ENCODE data around the gene NCOA1. TPM values are rescaled to one million over a fixed set of nuclear protein-coding genes. Genes with fewer than 3 reads are reported as not detected.

NCOA1 gene
- polyA plus RNA-seq, 3 donors: 7.3 to 30.2 (median 10.2) TPM

GRCh38 chr2:24740142-24740541, 249.1 kb downstream of the NCOA1 start:
- DNase-seq: no peak
- Mint-ChIP-seq H3K4me1 (no peaks in the 10 kb centered on the region), H3K27me3 (ENCODE audit: low read depth in 3 of 3) (no peaks in the 10 kb centered on the region), H3K4me3 (no peak overlapping the region), H3K9me3 (no peaks in the 10 kb centered on the region), H3K27ac (peak overlapping the region in 1 of 7 donors; percentile 10), H3K36me3 (peaks cover 47 to 49% of the 10 kb centered on the region in 2 donors)
- WGBS (ENCODE audit: insufficient coverage): no CpG with 5 or more reads among the region's 1 CpG
- Histone ChIP-seq H3K27me3 (ENCODE audit: control insufficient read depth in 2 of 2, insufficient read depth in 2 of 2, low read length in 2 of 2) (no peaks in the 10 kb centered on the region), H3K9me3 (replicated peaks in 1 of 2; ENCODE audit: control insufficient read depth in 1 of 2, insufficient read depth in 1 of 2, low read length in 2 of 2) (no peaks in the 10 kb centered on the region), H3K4me2 (replicated peaks; ENCODE audit: extremely low read depth, low read length, poor library complexity, severe bottlenecking) (no peak overlapping the region), H3K36me3 (replicated peaks in 1 of 2; ENCODE audit: control insufficient read depth in 1 of 2, insufficient read depth in 2 of 2, low read length in 2 of 2) (peaks cover 38 to 73% of the 10 kb centered on the region in 2 donors), H2AFZ (ENCODE audit: insufficient read depth, low read depth, low read length, poor library complexity, severe bottlenecking) (no peak overlapping the region), H3K27ac (ENCODE audit: low read depth in 1 of 2, low read length in 2 of 2) (no peak overlapping the region), H3K9ac (ENCODE audit: insufficient read depth, low read length, poor library complexity, severe bottlenecking) (no peak overlapping the region), H3K4me3 (replicated peaks in 1 of 3; ENCODE audit: low read depth in 2 of 3, low read length in 3 of 3) (no peak overlapping the region), H4K20me1 (ENCODE audit: insufficient read depth, low read length) (peaks cover 8% of the 10 kb centered on the region), H3K4me1 (ENCODE audit: control insufficient read depth in 1 of 2, insufficient read depth in 2 of 2, low read length in 2 of 2) (no peaks in the 10 kb centered on the region), H3K79me2 (ENCODE audit: insufficient read depth, low read length) (no peaks in the 10 kb centered on the region)
- TF ChIP-seq, protein P1, sequence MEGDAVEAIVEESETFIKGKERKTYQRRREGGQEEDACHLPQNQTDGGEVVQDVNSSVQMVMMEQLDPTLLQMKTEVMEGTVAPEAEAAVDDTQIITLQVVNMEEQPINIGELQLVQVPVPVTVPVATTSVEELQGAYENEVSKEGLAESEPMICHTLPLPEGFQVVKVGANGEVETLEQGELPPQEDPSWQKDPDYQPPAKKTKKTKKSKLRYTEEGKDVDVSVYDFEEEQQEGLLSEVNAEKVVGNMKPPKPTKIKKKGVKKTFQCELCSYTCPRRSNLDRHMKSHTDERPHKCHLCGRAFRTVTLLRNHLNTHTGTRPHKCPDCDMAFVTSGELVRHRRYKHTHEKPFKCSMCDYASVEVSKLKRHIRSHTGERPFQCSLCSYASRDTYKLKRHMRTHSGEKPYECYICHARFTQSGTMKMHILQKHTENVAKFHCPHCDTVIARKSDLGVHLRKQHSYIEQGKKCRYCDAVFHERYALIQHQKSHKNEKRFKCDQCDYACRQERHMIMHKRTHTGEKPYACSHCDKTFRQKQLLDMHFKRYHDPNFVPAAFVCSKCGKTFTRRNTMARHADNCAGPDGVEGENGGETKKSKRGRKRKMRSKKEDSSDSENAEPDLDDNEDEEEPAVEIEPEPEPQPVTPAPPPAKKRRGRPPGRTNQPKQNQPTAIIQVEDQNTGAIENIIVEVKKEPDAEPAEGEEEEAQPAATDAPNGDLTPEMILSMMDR (IDR thresholded peaks at IDR 0.05): no peak
- intact Hi-C loops (cut with micrococcal nuclease): no loop called here

GRCh38 chr2:24742730-24743129, 251.7 kb downstream of the NCOA1 start:
- no peak overlapping the region for H2AFZ ChIP-seq (ENCODE audit: insufficient read depth, low read depth, low read length, poor library complexity, severe bottlenecking)
- H3K36me3 ChIP-seq (replicated peaks in 1 of 2; ENCODE audit: control insufficient read depth in 1 of 2, insufficient read depth in 2 of 2, low read length in 2 of 2): peaks cover 48 to 84% of the 10 kb centered on the region in 2 donors
- H3K4me1 Mint-ChIP-seq: no peaks in the 10 kb centered on the region
- H3K9me3 ChIP-seq (replicated peaks in 1 of 2; ENCODE audit: control insufficient read depth in 1 of 2, insufficient read depth in 1 of 2, low read length in 2 of 2): no peaks in the 10 kb centered on the region
- no peaks in the 10 kb centered on the region for H3K4me1 ChIP-seq (ENCODE audit: control insufficient read depth in 1 of 2, insufficient read depth in 2 of 2, low read length in 2 of 2)
- no peak overlapping the region for H3K4me2 ChIP-seq (replicated peaks; ENCODE audit: extremely low read depth, low read length, poor library complexity, severe bottlenecking)
- no peaks in the 10 kb centered on the region for H3K27me3 ChIP-seq (ENCODE audit: control insufficient read depth in 2 of 2, insufficient read depth in 2 of 2, low read length in 2 of 2)
- peaks cover 57 to 65% of the 10 kb centered on the region in 2 donors for H3K36me3 Mint-ChIP-seq
- no peaks in the 10 kb centered on the region for H3K79me2 ChIP-seq (ENCODE audit: insufficient read depth, low read length)
- H3K27me3 Mint-ChIP-seq (ENCODE audit: low read depth in 3 of 3): peaks cover 0 to 1% (median 0%) of the 10 kb centered on the region in 3 donors
- H4K20me1 ChIP-seq (ENCODE audit: insufficient read depth, low read length): peaks cover 8% of the 10 kb centered on the region
- TF ChIP-seq, protein P1 (IDR thresholded peaks at IDR 0.05): no peak
- H3K4me3 ChIP-seq (replicated peaks in 1 of 3; ENCODE audit: low read depth in 2 of 3, low read length in 3 of 3): no peak overlapping the region
- H3K9ac ChIP-seq (ENCODE audit: insufficient read depth, low read length, poor library complexity, severe bottlenecking): no peak overlapping the region
- intact Hi-C loops (cut with micrococcal nuclease): no loop called here
- H3K4me3 Mint-ChIP-seq: no peak overlapping the region
- DNase-seq: no peak
- H3K27ac Mint-ChIP-seq: no peak overlapping the region
- WGBS (ENCODE audit: insufficient coverage): no CpG with 5 or more reads among the region's 1 CpG
- H3K27ac ChIP-seq (ENCODE audit: low read depth in 1 of 2, low read length in 2 of 2): no peak overlapping the region
- H3K9me3 Mint-ChIP-seq: no peaks in the 10 kb centered on the region

Data from CD14-positive monocyte (primary cell).